GM18502 (cell line): ENCODE measurements around the gene RALGPS1.

Experiments used
- ATAC-seq: cut with Tn5 transposase; IDR thresholded peaks from one replicate; pipeline ENCODE4 v1.9.1; 2021; ENCODE audit warnings: mild to moderate bottlenecking; ENCODE audit not compliant: unreplicated experiment, poor library complexity

RALGPS1 gene

DNA sequence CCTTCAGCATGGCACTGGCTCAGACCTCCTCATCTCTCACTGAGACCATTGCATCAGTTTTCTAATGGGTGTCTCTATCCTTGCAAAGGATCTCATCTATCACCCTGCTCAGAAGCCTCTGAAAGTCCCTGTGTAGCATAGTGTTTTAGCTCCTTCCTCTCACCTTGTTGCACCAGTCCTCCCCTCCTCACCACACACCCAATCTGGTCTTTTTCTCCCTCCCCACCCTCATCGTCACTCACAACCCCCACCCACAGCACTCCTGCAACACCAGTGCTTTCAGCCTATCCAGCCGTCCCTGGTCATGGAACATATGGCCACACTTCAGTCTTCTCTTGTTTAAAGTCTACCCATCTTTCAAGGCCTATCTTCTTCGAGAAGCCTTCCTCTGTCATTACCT, 133.4 kb downstream of the RALGPS1 start:
- no peak for ATAC-seq

DNA sequence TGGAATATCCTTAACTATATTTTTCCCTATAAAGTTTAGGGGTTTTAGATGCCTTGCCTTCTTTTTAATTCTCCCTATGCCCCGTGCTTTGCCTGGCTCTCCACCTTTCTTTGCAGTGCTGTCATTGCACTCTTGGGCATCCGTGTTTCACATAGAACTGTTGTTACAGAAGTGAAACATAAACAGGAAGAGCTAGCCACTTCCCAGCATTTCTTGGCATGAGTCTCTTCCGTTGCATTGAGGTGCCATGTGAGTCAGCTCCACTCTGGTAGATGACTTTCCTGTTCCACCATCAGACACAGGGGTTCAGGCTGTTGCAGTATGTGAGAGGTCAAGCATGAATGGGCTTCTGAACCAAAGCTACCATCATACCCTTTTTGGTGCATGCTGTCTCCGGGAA, 134.5 kb downstream of the RALGPS1 start:
- no peak for ATAC-seq

DNA sequence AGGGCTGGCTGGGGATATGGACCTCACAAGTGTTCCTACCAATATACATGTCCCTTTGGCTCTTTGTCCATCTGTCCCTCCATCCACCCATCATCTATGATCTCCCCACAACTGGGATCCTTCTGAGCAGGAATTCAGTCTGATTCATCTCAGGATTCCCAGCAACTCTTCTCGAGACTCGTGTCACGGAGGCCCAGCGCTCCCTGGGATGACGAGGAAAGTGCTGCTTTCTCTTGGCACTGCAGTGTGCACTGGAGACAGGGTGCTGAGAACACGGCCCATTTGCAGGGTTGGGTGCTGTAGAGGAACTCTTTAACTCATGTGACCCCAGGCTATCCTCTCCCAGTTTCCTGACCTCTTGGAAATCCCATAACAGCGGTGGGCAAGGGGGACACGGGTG, 135.0 kb downstream of the RALGPS1 start:
- ATAC-seq: no peak

DNA sequence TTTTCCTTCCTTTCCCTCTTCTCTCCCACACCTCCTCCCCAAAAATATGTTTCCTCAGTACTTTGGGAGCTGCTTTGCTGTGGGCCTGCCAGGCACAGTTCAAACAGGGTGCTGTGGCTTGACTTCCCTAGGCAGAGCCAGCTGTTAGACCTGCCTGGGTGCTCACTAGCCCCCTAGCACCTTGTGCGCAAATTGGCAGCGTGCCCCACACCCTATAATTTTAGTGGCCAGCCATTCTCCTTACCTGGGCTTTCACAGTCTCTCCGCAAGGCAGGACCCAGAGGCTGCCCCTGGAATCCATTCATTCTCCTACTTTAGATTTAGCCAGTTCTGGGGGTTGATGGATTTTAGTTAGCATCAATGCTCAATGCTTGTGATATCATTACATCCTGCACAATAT, 135.6 kb downstream of the RALGPS1 start:
- no peak for ATAC-seq

DNA sequence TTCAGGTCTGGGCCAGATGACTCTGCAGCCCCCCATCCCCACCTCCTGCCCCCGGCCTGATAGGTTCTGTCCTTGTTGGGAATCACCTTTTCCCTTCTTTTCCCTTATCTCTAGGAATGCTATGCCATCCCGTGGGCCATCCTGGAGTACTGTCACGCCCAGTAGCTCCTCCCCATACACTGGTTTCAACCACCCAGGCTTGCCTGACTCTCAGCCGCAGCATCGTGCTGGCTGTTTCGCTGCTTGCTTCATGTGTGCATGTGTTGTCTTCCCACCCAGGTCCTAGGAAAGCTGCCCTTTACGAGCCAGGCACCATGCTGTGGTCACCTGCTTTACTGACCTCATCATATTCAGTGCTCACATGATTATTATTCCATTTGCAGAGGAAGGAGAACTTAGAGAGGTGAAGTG, 136.0 kb downstream of the RALGPS1 start:
- no peak for ATAC-seq

DNA sequence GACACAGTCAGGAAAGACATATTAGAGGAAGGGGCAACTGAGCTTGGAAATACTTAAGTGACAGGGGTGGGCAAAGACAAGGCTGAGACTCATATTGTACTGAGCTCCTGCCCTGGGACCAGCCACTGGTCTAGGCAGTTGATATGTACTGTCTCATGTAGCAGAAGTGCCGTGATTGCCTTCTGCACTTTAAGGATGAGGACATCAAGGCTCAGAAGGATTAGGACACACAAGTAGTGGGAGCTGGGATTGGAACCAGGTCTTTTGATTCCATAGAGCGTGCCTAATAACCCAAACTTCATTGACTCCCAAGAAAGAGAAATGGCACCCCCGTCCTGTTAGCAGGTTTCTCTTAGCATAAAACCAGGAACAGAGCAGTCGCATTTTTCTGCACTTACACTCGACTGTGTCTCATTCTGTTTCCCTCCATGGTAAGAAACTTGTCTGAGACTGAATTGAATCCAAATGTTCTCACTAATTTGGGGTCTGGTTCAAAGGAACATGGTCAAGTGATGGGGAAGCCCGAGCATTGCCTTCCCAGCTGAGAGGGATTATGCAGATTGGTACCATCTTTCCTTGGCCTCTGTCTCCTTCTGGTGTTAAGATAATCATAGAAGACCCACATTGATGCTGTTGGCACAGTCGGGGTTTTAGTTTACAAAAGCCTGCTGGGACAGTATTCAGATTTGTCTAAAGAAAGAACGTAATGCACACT, 137.5 kb downstream of the RALGPS1 start:
- ATAC-seq: no peak

DNA sequence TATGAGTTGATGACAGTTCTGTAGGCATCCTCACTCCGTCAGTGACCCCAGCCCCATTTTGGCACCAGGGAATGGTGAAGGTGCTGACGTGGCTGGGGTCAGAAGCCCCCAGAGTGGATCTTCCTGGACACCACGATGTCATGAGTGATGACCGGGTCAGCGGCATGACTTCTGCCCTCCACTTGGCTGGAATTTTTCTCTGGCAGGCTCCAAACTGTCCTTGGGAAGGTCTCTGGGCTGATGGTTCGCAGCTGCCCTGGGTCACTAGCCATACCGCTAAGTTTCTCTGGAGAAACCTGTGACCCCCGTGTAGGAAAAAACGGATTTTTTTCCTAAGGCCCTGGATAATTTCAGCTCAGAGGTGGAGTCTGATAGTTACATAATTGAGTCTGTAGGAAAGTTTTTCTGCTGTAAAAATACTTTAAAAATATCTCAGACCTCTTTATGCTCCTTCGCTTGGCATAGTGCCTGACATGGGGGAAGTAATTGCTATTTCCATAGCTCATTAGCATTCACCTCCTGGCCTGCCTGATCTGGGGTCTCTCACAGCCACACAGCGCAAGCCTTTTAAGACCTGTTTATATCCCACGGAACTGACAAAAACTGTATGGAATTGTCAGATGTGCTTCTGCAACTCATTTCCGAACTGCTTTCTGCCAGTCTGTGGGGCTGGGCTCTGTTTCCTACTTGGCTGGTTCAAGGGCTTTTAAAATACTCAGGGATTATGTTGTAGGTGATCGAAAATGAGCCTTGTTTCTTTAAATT, 138.7 kb downstream of the RALGPS1 start:
- no peak for ATAC-seq

DNA sequence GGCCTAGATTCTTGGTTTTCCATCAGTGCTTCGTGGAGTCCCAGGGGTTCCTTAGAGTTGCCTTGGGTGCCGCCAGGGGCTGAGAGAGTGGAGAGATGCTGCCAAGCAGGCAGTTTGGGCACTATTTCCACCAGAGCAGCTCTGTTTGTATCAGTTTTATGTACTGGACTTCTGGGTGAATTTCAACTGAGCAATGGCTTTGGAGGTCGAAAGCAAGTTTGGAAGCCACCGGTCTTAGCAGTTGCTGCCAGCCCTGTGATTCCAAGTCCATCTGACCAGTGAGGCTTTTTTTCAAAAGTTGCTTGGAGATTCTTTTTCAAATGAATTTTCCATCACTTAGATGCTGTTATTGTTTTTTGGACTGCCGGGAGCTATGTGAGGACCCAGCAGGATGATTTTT, 139.4 kb downstream of the RALGPS1 start:
- no peak for ATAC-seq

DNA sequence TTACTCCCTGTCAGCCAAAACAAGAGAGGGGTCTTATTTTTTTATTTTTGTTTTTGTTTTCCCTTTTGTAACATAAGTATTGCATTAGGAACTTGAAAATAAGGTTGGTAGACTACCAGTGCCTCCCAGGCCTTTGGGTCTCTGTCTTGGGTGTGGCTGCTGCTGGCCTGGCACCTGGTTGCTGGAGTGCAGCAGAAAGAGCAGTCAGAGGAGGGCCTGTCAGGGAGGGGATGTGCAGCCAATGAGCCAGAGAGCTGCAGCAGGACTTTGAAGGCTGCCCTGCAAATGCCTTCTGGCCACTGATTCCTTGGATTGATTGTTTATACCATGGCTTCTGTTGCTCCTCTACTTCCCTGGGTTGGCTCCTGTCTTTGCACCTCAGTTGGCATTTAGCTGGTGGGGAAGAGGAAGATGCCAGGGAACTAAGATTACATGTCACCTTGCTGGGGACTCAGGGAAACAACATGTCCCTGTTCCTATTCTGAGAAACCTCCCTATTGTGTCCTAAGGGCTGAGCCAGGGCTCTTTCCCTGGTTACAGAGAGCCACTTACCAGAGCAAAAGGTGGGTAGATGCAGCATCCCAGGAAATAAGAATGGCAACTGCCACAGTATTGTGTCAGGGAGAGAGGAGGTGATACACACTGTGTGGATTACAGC, 141.3 kb downstream of the RALGPS1 start:
- ATAC-seq: no peak

DNA sequence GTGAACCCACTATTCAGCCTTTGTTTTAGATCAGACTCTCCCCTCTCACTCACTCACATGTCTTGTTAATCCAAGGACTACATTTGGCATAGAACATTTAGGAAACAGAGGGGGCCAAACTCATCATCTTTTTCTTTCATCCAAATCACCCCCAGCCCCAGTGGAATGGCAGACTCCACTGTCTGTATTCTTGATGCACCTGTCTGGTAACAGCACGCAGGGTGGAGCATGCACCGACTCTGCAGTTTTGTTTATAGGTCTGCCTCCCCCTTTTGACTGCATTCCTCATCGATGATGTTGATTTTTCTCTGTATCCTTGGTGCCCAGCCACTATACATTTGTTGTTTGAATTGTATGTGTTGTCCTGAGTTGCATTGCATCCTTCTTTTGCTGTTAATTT, 141.9 kb downstream of the RALGPS1 start:
- ATAC-seq: no peak

DNA sequence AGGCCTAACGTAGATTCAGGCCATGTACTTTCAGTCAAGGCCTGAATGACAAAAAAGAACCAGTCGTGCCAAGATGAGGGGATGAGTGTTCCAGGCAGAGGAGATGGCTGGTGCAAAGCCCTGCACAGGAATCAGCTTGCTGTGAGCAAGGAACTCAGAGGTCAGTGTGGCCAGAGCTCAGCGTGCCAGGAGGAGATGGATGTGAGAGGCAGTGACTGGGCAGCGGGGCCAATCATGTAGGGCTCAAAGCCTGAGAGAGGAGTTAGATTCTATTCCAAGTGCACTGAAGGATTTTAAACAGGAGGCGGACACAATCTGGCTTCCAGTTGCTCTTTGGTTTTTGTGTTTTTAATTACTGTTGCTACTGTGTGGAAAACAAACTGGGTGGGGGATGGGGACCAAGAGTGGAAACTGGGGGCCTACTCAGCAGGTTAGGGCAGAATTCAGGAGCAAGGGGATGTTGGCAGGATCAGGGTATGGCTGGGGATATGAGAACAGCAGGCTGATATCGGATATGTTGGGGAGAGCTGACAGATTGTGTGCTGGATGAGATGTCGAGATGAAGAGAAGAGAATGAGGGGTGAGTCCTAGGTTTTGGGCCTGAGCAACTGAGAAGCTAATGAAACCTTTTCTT, 143.5 kb downstream of the RALGPS1 start:
- no peak for ATAC-seq

DNA sequence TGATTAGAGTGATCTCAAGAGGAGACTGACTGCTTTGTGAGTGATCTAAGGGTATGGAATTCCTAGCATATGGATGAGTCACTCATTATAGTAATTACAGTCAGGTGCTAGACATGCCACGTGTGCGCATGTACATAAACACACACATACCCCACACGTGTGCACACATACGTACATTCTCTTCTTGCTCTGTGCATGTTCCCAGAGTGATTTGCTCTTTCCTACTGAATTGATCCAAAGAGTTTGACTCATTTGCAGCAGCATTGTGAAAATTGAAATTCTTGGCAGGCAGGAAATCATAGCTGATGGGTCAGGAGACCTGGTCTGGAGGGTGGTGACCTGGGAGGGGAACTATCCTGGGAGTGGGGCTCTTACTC, 144.1 kb downstream of the RALGPS1 start:
- no peak for ATAC-seq

DNA sequence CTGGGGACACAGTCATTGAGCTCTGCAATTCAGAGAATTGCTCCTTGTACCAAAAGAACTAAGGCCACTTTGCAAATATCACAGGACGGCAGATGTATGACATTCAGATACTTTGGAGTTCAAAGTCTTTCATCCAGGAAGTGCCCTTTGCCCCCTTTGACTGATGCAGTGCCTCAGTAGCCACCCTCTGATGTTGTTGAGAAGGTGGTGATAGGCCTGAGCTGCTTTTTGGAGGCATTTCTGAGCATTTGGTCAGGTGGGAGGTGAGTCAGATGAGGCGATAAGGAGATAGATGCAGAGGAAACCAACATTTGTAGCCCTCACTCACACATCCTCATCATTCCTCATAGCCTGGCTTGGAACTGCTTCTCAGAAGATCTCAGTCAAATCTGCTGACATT, 144.4 kb downstream of the RALGPS1 start:
- no peak for ATAC-seq

DNA sequence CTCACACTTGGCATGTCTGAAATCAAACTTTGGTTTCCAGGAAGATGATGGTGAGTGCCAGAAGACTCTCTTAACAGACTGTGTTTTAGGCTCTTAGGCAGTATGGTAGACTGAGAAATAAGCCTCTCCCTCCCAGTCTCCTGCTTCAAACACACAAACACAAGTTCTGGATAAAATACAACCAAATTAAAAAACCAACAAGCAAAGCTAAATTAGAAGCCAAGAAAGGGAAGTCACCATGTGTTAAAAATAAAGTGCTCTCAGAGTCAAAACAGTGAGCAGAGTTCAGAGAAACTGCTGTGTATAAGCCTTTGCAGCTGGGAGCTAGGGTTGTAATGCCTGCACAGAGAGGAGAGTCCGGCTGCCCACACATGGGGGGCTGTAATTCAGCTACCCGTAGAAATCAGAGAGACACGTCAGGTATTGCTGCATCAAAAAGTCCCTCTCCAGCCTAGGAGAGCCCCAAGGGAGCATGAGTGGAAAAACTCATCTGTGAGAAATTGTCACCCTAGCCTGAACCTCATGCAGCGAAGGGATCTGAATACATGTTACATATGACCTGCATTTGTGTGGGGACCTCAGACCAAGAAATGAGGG, 145.3 kb downstream of the RALGPS1 start:
- no peak for ATAC-seq

DNA sequence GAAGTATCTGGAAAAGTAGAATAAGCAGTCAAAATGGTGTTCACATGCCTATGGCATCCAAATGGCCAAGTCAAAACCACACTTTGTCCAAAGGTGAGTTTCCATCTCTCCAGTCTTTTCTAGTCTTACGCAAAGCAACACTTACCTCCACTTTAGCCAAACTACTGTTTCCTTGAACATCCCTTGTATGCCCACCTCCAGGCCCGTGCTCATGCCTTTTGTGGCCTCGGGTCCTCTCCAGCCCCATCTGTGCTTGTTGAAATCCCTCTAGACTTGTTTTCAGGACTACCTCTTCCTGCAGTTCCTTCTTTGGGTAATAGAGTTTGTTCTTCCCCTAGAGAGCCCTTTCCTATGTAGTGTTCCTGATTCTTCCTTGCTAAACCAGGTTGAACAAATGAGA, 146.8 kb downstream of the RALGPS1 start:
- no peak for ATAC-seq

DNA sequence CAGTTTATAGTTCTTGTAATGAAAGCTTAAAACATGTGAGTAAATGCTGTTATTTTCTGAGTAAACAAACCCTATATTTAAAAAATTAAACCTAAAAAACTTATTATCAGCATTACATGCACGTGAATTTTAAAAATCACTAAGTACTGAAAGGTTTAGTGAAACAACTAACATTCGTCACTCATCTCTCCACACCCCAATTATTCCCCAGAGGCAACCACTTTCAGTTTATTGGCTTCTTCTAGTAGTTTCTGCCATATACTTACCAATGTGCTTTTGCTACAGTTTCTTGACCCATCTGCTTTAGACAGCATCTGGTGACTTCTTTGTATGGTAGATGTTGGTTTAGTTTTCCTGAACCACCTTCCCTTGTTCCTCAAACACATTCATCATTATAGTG, 149.8 kb downstream of the RALGPS1 start:
- ATAC-seq: no peak

DNA sequence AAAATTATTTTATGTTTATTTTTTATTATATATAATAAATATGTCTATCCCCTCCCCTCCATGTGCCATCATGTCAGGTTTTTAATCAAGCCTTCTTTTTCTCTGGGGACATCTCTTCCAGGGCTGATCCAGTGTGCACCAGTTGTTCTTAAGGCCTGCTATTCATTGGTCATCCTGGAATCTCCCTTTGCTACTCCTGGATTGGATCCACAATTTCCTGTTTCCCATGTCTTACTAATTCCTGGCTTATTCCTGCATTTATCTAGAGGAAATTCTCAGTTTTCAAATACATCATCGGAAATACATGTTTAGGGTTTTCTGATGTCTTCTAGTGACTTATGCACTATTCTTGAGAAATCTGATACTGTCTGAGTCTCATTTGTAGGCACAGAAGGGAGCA, 151.0 kb downstream of the RALGPS1 start:
- ATAC-seq: no peak

DNA sequence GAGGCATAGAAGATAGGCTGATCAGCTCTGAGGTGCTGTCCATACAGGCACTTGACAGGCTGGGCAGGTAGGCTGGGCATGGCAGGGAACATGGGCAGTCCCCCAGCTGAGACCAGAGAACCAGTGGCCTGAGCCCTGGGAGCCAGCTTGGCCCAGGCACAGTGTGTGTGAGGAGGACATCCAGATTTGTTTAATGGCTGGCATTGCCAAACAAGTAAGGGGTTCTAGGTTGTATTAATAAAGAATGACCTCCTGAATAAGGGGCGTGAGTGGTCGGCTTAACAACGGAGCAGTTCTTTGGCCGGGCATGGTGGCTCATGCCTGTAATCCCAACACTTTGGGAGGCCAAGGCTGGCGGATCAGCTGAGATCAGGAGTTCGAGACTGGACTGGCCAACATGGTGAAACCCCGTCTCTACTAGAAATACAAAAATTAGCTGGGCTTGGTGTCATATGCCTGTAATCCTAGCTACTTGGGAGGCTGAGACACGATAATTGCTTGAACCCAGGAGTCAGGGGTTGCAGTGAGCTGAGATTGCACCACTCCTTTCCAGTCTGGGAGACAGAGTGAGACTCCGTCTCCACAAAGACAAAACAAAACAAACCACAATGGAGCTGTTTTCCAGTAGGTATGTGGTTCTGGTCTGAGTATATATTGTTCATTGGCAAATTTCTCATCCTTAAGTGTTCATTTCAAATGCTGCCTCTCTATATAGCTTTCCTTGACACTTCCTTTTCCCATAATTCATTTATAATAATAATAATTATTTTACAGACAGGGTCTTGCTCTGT, 151.7 kb downstream of the RALGPS1 start:
- ATAC-seq: no peak

DNA sequence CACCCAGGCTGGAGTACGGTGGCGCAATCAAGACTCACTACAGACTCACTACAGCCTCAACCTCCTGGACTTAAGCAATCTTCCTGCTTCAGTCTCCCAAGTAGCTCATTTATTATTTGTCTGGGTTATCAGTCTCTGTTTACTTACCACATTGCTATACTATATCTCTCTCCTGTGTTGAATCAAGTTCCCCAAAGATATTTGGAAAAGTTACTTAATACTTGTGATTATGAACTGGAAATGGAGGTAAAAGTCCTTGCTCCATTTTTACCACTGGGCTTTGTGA, 152.2 kb downstream of the RALGPS1 start:
- ATAC-seq: no peak

DNA sequence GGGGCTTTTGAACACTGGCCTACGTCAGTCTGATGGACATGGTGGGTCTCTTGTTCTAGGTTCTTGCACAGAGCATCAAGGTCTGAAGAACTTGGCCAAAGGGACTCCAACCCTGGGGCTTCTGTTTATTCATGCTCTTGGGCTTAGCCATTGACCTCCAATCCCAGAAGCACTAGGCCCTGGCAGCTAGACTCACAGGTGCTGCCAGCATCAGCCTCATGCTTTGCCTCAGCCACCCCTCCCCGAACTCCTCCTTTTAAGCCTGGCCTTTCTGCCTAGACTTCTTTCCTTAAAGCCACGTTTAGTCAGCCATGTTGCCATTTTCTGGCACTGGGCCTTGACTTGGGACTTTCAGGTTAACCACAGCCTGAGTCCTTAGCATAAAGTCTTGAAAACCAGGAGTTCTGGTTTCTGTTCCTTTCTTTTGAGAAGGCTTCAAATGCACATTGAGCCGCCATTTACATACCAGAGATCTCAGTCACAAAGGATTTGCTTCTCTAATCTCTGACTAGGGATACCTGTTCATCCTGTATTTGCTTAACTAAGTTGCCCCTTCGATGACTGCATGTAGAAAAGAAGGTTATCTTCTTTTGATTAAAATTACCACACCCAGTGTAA, 153.1 kb downstream of the RALGPS1 start:
- no peak for ATAC-seq
